Left forelimb (tissue), 1 donor: ENCODE measurements around the gene RNF181.
"Not testable (repeated sequence)": the region's sequence is repeated elsewhere in the genome, so short reads cannot be mapped to it uniquely, and the experiment has no call there.

ENCODE experiments used
- DNase-seq: peaks from one replicate; pipeline ENCODE4 v3.0.0-alpha.2; 2018; ENCODE audit warnings: low spot score

RNF181 gene

GRCh38 chr2:85596486-85597143, 1.1 kb downstream of the RNF181 start:
- no peak for DNase-seq

GRCh38 chr2:85597241-85597640, 1.7 kb downstream of the RNF181 start:
- DNase-seq: no peak

GRCh38 chr2:85598594-85599340, 3.2 kb downstream of the RNF181 start:
- no peak for DNase-seq

- no peak for DNase-seq
These were observed 4.1 kb downstream of the RNF181 start for GRCh38 chr2:85599468-85600234.

GRCh38 chr2:85600235-85600575, 4.7 kb downstream of the RNF181 start:
- no peak for DNase-seq

- DNase-seq: no peak
These were observed 5.6 kb downstream of the RNF181 start for GRCh38 chr2:85600951-85601770.

GRCh38 chr2:85601771-85602475, 6.4 kb downstream of the RNF181 start:
- DNase-seq: no peak

GRCh38 chr2:85602476-85603234, 7.1 kb downstream of the RNF181 start, which contains the start of gene TMEM150A:
Gene TMEM150A (minus strand): TSS chr2:85602698. CDS start chr2:85601948, 750 bp downstream.
- peak; percentile 93 for DNase-seq

GRCh38 chr2:85604133-85604444, 8.5 kb downstream of the RNF181 start:
- DNase-seq: not testable (repeated sequence)

- DNase-seq: no peak
These were observed 9.2 kb downstream of the RNF181 start for GRCh38 chr2:85604568-85605339.

GRCh38 chr2:85605406-85606115, 10.0 kb downstream of the RNF181 start:
- no peak for DNase-seq

- DNase-seq: no peak
These were observed 10.5 kb downstream of the RNF181 start for GRCh38 chr2:85606116-85606455.

GRCh38 chr2:85607268-85608215, 12.0 kb downstream of the RNF181 start:
- DNase-seq: no peak

- no peak for DNase-seq
These were observed 15.7 kb downstream of the RNF181 start for GRCh38 chr2:85611217-85611704.

GRCh38 chr2:85611705-85612587, 16.4 kb downstream of the RNF181 start, which contains the start of gene C2orf68:
Gene C2orf68 (minus strand): TSS chr2:85612066. CDS start chr2:85611984, 82 bp downstream.
- peak; percentile 96 for DNase-seq

GRCh38 chr2:85613717-85614515, 18.4 kb downstream of the RNF181 start:
- no peak for DNase-seq
